CD4-positive, alpha-beta T cell treated with Interleukin-12 subunit alpha and Interleukin-12 subunit beta, for 1 hour (primary cell): ENCODE data around the gene SSBP3.

Source experiments
- DNase-seq: peaks from one replicate; pipeline ENCODE4 v3.0.0-alpha.2; 2020

SSBP3 gene

GRCh38 chr1:54370287-54370989 lies 35.8 kb downstream of the SSBP3 start:
- DNase-seq = no peak

- no peak for DNase-seq
These were observed 38.6 kb downstream of the SSBP3 start for GRCh38 chr1:54367613-54368012.

DNA sequence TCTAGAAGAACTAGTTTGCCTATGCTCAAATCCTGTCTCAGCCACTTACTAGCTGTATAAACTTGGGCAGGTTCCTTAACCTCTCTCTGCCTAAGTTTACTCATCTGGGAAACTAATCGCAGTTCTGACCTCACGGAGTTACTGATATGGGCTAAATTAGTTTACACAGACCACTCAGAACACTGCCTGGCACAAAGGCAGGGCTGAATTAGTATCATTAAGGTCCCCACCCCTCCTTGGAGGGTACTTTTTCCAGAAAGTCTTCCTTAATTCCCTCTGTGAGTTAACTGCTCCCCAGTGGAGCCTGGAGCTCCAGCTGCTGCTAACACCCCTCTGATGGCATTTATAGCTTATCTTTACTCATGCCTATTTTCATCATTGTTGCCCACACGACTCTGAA lies 40.3 kb downstream of the SSBP3 start:
- no peak for DNase-seq

GRCh38 chr1:54365398-54365797 lies 40.8 kb downstream of the SSBP3 start:
- no peak for DNase-seq

GRCh38 chr1:54364995-54365394 lies 41.2 kb downstream of the SSBP3 start:
- no peak for DNase-seq

DNA sequence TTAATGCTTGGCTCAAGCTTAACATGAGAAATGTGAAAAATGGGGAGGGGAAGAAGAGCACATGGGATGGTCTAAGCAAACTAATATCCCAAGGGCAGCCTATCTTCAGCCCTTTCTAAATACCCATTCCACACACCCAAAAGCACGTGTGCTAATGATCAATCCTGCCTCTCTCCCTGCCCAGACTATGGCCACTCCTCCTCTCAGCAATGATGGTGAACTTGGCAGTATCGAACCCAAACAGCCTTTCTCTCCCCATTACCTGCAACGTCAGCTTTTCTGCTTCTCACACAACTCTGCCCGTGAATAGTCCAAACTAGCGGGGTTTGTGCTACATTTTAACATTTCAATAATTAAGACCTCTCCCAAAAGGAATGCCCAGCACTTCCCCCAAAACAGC lies 41.6 kb downstream of the SSBP3 start:
- DNase-seq = no peak

- DNase-seq = no peak
These were observed 42.3 kb downstream of the SSBP3 start for GRCh38 chr1:54363925-54364324.

DNA sequence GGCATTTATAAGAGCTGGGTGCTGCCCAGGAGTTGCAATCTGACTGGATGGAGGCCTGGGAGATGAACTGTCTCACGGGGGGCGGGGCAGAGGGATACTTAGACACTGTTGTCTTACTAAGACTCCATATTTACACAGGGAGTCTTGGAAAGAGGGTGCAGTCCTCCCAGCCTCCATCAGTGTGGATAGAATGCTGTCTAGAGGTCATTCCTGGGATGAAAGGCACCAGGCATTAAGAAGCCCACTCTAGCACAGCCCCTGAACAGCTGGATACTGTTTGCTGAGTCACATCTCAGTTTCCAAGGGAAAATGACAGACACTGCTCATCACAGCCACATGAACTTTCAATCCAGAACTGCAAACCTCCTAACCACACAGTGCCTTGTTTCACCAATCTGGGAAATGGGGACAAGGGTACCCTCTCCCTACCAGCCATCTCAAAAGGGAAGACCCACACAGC lies 43.3 kb downstream of the SSBP3 start:
- DNase-seq = no peak

DNA sequence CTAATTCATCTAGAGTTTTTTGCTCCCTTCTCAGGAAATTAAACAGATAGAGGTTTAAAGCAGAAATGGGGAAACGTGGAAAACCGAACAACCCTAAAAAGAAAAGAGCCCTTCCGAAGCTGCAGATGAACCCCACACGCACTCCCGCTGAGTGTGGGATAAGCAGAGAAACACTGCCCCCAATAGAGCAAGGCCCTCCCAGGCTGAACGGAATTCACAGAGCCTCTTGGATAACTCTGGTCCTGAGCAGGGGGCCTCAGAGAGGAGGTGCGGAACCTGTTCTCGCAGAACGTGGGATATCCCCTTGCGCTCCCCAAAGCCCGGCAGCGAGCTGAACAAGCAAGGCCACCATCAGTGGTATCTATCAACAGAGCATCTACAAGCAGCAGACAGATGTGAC lies 44.9 kb downstream of the SSBP3 start:
- no peak for DNase-seq

GRCh38 chr1:54360165-54361005 lies 45.8 kb downstream of the SSBP3 start:
- peak; percentile 12 for DNase-seq

- DNase-seq = no peak
These were observed 46.6 kb downstream of the SSBP3 start for GRCh38 chr1:54359393-54360162.

GRCh38 chr1:54358503-54359168 lies 47.6 kb downstream of the SSBP3 start:
- DNase-seq = no peak

GRCh38 chr1:54357967-54358366 lies 48.2 kb downstream of the SSBP3 start:
- no peak for DNase-seq

DNA sequence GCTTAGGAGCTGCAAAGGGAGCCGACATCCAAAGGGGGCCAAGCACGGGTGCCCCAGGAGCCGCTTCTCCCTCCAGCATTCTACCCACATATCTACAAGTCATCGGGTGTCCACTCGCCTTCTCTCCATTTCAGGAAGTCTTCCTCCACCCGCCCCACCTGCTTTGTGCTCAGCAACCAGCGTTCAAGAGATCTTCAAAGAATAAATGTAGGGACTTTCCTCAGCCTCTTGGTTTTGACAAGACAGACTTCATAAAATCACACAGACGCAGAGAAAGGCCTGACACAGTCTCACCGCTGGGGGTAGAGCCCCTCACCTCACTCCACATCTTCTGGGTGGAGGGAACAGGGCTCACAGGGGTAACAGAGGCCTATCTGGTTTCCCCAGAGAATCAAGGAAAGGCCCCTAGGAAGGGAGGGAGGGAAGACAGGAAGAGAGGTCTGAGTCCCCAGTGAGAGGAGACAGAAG lies 49.5 kb downstream of the SSBP3 start:
- DNase-seq = peak; percentile 46

DNA sequence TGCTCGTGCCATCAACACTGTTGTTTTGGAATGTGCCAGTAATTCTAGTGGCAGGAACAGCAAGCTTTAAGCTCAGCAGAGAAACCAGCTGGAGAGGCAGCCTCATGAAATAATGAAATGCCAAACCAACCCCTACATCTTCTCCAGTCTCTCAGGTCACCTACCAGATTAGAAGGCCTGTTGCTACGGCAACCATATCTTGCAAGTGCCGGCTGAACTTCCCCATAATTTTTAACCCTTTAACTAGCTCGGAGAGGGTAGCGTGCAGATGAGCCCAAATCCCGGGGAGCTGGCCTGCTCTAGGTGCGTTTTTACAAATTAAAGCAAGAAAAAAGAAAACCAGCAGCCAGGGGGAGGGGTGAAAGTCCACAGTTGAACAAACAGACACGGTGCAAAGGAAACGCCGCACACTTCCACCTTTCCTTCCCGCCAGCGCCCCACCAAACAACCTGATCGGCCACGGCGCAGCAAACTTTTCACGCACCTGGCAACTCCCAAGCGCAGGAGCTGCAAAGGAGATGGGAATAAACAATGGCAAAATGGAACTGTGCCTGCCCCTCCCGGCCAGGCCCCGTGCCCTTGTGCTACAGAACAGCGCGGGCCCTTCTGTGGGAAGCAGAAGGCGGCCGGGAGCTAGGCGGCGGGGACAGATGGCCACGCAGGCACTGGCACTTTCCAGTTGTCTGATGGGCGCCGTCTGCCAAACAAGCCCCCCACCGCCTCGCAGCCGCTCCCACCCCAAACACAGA lies 50.1 kb downstream of the SSBP3 start:
- DNase-seq = no peak

- no peak for DNase-seq
These were observed 51.3 kb downstream of the SSBP3 start for GRCh38 chr1:54354899-54355298.

- no peak for DNase-seq
These were observed 52.2 kb downstream of the SSBP3 start for GRCh38 chr1:54353959-54354358.

DNA sequence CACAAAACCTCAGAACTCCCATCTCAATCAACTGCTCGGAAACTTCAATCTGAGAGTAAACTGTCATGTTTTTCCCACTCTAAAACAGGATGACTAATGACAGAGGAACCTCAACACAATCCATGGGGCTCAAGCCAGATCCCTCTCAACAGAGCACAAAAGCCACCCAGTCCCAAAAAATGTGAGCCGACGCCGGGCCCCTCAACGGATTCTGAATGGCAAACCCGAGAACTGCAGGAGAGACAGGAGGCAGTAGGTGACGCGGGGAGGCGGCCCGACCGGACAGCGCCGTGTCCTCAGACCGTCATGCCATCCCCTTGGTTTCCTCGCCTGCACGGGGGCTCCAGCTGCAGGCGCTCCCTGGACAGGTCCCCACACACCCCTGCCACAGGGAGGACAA lies 53.4 kb downstream of the SSBP3 start:
- DNase-seq = no peak

DNA sequence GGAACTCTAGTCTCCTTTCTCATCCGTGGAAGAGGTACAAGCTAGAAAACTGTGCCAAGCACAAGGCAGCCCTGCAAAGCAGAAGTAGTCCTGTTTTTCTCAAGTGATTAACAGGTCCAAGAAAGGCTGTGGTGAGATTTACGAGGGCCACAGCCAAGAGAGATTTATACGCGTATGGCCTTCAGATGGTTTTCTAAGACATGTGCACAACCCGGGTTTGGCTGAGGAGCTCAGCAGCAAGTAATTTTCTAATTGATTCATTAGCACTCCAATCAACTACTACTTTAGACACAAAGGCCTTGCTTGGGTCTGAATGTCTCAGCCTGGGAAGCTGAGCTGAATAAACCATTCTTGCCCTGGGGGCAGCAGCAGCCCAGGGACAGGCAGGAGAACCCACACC lies 55.8 kb downstream of the SSBP3 start:
- DNase-seq = no peak

- DNase-seq = no peak
These were observed 57.5 kb downstream of the SSBP3 start for GRCh38 chr1:54348700-54349021.

- DNase-seq = no peak
These were observed 58.1 kb downstream of the SSBP3 start for GRCh38 chr1:54347955-54348699.
